Fibroblast of skin of back (primary cell): ENCODE results near the gene CGNL1.

Experiments
- DNase-seq: peaks from one replicate; pipeline ENCODE4 v3.0.0-alpha.2; 2013

Gene CGNL1

DNA sequence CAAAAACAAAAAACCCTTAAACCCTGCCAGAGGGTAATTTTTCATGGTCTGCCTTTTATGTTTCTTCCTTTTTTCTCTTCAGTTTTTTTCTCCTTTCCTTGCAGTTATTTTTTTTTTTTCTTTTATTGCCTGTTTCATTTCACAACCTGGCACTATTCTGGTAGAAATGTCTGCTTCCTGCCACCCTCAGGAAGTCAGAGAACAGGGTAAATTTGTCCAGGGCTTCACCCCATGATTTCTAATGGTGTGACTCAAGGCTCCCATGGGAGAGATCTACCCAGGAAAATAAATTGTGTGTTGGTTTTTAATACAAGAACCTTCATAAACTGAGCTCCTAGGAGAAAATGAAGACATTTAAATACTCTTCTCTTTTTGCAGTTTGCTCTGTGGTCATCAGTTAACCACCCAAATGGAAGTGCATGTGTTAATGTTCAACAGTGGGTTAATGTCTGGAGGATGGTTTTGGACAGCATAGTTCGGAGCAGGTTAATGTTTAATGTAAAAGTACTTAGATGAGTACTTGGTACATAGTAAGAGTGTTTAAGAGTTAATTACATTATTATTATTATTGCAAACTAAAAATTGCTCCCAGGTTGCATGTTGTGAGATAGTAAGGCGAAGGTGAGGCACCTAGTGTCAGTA, 45.9 kb downstream of the CGNL1 start:
- DNase-seq: peak; percentile 45

DNA sequence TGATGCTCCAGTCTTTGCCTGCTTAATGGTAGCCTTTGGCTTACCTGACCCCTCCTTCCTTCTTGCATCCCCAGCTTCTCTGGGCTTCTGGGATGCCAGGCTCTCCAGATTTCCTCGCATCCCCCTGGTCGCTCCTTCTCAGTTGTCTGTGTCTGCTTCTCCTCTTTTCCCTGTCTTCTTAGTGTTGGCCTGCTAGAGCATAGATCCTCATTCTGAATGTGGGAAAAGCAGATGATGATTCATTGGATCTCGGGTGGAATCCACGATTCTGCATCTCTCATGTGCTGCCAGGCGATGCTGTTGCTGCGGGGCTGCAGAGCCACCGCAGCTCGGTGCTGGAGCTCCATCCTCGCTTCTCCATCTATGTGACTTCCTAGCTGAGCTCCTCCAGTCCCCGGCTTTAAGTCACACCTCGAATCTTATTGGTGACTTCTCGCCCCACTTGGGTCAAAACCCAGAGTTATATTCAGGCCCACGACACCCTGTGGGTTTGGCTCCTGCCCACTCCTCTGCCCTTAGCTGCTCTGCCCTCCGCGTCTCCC, 47.4 kb downstream of the CGNL1 start:
- DNase-seq: no peak

- no peak for DNase-seq
These were observed 48.5 kb downstream of the CGNL1 start for GRCh38 chr15:57424628-57425405.

DNA sequence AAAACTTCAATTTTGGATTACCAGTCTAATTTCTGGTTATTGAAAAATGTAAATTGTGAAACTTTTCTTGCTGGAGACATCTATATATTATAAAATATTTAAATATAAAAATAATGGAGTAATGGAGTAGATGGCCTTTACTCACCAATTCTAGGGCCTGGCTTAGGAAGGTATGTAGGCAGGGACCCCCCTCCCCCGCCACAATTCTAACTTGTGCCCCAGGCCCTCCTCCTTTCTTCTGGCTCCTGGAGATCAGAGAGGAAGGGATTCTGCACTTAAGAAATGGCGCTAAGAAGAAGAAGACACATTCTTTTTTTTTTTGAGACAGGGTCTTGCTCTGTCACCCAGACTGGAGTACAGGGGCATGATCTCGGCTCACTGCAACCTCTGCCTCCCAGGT, 49.5 kb downstream of the CGNL1 start:
- no peak for DNase-seq

GRCh38 chr15:57427367-57427821, 51.1 kb downstream of the CGNL1 start:
- DNase-seq: peak; percentile 66

- no peak for DNase-seq
These were observed 55.9 kb downstream of the CGNL1 start for GRCh38 chr15:57432141-57432741.

DNA sequence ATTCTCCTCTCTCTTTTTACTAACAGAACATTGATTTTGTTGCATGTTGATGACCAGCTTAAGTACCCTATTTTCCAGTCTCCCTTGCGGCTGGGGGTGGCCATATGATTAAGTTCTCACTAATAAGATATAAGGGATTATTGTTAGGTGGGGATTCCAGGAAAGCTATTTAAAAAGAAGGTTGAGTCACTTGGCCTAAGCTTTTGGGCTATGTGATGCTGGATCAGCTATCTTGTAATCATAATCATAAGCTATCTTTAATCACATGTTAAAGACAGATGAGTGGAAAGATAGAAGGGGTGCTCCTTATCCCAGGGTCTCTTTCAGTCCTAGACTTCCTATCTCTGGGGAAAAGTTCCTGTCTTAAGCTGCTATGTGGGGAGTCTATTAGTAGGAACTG, 59.9 kb downstream of the CGNL1 start:
- no peak for DNase-seq

DNA sequence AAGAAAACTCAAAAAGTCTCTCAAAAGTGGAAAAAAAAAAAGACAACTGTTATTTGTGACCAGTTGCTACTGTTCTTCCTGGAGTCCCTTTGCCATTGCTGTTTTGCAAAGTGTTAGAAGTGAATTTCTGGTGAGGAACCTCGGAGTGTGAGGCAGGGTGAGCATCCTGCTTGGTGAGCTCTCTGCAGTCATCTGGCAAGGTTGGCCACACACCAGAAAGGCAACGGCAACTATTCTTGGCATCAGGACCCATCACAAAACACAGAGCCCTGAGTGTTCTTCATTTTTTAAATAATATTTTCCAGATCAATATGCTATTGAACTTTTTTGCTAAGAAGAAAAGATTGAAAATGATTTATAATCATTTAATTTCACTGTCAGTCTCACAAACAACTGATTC, 60.7 kb downstream of the CGNL1 start:
- DNase-seq: no peak

DNA sequence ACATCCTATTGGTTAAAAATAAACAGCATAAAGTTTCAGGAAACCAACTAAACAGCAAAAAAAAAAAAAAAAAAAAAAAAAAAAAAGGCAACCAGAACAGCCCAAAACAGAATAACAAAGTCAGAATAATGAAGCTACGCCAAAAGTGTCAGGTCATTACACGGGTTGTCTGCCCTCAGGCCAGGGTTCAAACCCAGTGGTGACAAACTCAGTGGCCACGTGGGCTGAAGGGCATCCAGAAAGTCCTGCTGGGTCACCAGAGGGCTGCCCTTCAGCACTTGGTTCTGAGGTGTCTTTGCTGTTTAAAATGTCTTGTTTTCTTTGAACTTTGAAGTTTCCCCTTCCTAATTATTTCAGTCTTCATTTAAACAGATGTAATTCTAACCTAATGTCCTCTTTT, 61.3 kb downstream of the CGNL1 start:
- no peak for DNase-seq

- no peak for DNase-seq
These were observed 61.9 kb downstream of the CGNL1 start for GRCh38 chr15:57438166-57438565.

DNA sequence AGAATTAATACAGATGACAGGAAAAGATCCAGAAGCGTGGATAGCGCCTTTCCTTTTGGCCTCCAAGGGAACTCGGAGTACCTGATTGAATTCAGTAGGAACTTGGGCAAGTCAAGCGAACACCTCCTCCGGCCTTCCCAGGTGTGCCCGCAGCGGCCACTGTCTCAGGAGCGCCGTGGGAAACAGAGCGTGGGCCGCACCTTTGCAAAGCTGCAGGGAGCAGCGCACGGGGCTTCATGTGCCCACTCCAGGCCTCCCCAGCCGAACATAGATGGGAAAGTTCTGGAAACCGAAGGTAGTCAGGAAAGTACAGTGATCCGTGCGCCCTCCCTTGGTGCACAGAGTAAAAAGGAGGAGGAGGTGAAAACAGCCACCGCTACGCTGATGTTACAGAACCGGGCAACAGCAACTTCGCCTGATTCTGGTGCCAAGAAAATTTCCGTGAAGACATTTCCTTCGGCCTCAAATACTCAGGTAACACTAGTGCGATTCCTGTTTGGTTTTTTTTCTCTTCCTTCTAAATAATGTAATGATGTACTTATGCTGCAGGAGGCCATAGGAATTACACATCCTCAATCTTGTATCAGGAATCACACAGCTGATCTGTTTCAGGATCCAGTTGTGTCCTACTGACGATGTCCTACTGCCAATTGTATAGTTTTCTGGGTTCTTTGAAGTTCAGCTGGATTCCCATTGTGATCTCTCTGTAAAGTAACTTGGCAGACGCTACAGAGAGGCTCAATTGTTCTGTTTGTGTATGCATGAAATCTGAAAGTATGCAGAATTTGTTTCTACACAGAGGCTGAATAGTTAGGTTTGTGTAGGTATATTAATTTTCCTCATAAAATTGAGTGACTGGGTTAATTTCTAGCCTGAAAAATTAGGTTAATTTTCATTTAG, 63.1 kb downstream of the CGNL1 start:
- no peak for DNase-seq

- no peak for DNase-seq
These were observed 63.9 kb downstream of the CGNL1 start for GRCh38 chr15:57440167-57440566.

DNA sequence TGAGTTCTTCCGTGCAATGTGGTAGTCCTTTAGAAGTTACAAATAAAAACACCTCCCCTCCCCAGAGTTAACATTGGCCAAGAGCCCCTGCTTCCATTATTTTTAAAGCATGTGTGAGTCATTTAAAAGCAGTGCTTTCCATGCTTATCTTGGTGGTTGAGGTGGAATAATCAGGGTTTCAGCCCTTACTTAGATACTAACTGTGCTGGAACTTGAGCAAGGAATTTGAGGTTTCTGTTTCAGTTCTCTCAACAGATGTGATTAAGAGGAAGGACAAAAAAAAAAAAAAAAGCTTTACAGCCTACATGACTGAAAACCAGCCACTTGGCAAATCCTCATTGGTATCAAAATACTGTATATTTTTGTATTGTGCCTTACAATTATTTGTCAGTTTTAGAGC, 64.5 kb downstream of the CGNL1 start:
- DNase-seq: peak; percentile 85

GRCh38 chr15:57442335-57442734, 66.0 kb downstream of the CGNL1 start:
- no peak for DNase-seq

DNA sequence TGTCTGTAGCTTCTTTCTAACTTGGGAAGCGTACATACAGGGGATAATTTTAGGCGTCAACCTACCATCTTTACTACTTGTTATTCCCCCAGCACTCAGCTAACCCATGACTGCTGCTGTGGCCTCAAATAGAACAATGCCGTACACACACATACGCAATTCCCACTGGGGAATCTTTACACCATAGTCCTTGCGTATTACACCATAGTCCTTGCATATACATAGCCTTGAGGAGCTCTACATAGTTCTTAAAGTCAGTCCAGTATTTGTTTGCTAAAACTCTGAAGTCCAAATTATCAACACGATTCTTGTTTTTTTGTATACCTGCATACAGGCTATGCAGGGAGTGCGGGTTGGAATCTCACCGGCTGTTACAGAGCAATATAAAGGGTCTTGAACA, 67.2 kb downstream of the CGNL1 start:
- no peak for DNase-seq

DNA sequence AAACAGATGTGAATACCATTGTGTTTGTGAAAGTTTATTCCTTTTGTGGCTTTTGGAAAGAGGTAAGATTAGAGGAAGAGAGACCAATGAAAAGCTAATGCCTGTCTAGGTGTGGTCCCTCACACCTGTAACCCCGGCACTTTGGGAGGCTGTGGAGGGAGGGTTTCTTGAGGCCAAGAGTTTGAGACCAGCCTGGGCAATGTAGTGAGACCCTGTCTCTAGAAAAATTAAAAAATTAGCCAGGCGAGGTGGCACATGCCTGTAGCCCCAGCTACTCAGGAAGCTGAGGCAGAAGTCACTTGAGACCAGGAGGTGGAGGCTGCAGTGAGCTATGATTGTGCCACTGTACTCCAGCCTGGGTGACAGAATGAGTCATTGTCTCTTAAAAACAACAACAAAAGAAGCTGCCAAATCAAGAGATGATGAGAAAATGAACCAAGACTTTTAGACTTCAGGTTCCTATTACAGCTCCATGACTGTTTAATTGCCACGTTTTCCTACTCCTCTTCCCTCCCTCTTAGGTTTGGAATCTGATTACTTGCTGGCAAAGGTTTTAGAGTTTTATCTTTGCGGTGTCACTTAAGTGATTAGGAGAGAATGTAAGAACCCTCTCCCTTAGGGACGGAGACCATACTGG, 68.7 kb downstream of the CGNL1 start:
- peak; percentile 54 for DNase-seq

- peak; percentile 28 for DNase-seq
These were observed 69.6 kb downstream of the CGNL1 start for GRCh38 chr15:57445872-57446271.

DNA sequence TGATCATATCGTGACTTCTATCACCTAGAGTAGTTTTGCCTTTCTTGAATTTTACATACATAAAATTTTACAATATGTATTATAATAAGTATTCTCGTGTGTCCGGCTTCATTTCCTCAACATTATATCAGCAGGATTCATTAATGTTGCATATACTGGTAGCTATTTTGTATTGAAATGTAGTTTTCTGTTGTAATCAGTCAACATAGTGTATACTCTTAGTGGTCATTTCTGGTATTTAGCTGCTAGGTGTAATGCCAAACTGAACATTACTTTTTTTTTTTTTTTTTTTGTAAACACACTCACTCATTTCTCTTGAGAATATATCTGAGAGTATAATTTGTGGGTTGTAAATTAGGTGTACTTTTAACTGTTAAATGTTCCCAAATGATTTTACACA, 70.1 kb downstream of the CGNL1 start:
- no peak for DNase-seq

DNA sequence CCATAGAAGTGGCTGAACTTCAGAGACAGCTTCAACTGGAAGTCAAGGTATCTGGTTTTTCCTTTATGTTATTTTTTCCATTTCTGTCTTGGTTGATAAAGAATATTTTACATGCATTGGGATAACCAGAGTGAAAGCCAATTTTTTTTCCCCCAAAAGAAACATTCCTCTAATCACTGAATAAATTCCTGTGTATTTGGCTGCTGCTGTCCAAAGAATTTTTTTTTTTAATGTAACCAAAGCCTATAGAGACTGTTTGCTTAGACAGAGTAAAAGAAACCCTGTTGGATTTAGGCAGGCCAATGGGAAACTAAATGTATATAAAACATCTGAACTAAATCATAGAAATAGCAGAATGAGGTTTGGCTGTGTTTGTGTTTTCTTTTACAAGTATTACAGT, 75.2 kb downstream of the CGNL1 start:
- peak; percentile 58 for DNase-seq

GRCh38 chr15:57452090-57452754, 75.9 kb downstream of the CGNL1 start:
- no peak for DNase-seq

GRCh38 chr15:57455929-57456328, 79.6 kb downstream of the CGNL1 start:
- DNase-seq: no peak
